NCI-H1417 treated with DMSO at 0.1 percent for 48 hours (cell line): Measurements from ENCODE around the gene USF2.

Experiments
- DNase-seq: peaks from one replicate; lab custom pipeline; 2025; lab: John Stamatoyannopoulos, UW

The USF2 gene

DNA sequence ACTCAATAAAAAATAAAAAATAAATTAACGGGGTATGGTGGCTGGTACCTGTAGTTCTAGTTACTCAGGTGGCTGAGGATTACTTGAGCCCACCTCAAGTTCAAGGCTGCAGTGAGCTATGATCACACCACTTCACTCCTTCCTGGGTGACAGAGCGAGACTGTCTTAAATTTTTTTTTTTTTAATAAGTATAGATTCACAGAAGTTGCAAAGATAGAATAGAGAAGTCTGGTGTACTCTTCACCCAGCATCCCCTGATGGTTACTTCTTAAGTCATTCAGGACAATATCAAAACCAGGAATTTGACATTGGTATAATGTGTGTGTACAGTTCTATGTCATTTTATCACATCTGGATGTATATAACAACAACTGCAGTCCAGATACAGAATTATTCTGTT is 52.5 kb downstream of the USF2 start:
- DNase-seq: no peak

DNA sequence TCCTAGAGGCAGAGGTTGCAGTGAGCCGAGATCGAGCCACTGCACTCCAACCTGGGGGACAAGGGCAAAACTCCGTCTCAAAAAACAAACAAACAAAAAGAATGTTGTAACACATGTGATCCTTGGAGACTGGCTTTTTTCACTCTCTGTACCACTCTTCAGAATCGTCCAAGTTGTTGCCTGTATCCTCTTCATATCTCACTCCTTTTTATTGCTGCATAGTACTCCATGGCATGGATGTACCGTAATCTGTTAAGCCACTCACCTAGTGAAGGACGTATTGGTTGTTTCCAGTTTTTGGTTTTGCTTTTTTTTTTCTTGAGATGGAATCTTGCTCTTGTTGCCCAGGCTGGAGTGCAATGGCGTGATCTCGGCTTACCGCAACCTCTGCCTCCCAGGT is 53.3 kb downstream of the USF2 start:
- no peak for DNase-seq

DNA sequence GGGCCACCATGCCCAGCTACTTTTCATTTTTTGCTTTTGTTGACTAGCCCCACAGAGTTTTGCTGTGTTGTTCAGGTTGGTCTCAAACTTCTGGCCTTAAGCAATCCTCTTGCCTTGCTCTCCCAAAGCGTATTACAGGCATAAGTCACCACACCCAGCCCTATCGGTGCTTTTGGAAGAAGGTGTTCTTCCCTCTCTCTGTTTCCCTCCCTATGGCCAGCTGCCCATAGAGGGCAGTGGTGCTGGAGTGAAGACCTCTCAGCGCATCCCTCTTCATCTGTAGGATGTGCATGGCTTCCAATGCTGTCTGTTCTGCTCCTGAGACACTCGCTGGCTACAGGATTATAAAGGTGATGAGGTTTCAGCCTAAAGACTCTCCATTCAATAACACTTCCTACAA is 58.9 kb downstream of the USF2 start:
- no peak for DNase-seq

DNA sequence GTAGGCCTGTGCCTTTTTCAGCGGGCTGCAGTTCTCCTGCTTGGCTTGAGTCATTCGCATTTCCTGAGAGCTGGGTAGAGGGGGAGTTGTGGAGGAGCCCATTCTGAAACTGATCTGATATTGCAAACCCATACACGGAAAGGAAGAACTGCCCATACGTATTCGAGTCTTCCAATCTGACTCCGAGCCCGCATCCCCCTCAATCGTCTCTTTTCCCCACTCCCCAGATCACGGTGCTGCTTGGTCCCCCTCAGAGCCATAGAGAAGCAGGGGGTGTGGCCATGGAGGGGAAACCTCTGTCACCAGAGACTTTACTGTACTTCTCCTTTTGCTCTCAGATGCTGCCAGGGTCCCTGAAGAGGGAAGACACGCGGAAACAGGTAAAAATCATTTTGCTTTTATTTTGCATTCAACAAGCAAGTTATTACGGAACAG is 60.1 kb downstream of the USF2 start, which contains the start of gene CD22:
Gene CD22 (plus strand): TSS at position 337 of the 435 bp plus-strand sequence. CDS start 2,854 bp downstream, outside the sequence.
- DNase-seq: no peak

DNA sequence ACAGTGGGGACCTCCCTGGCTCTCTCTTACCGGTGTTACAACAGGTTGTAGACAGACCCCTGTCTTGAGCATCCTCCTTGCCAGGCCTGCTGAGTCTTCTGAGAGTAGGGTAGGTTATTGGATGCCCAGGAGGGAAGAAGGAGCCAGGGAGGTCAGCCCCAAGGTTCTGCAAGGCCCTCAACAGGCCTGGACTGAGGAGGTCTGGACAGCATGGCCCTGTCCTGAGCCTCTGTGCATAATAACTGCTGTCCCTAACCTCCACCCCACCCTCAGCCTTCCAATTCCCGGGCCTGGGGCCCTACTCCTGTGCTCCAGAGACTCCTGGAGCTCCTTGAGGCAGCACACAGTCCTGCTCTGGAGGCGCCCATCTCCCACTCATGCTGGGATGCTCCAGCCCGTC is 60.6 kb downstream of the USF2 start:
- DNase-seq: no peak
